GM12891 (cell line): ENCODE results near the gene MRNIP.

ENCODE experiments used
- POLR2A ChIP-seq: IDR thresholded peaks from 2 replicates; pipeline ENCODE4 v1.6.1; 2011; ENCODE audit warnings: low read depth, low read length, control low read depth
- POLR2AphosphoS5 ChIP-seq: IDR thresholded peaks from 2 replicates; pipeline ENCODE4 v1.6.1; 2011; ENCODE audit warnings: low read depth, low read length, control low read depth

- TF ChIP-seq POLR2AphosphoS5 (no peak), POLR2A (no peak)
Measured at GRCh38 chr5:179878222-179879002, 19.8 kb upstream of the MRNIP start.
